K562 (cell line): ENCODE measurements around the gene IKZF3. TPM values are rescaled to one million over a fixed set of nuclear protein-coding genes. Genes with fewer than 3 reads are reported as not detected.

ENCODE experiments used
- BMI1 ChIP-seq: fragments of 150-350 bp; IDR thresholded peaks from 2 replicates; pipeline ENCODE4 v1.6.1; 2014; ENCODE audit warnings: low read length
- CHD4 ChIP-seq: fragments of 200-600 bp; sonication (generic); IDR thresholded peaks from 3 replicates; pipeline ENCODE4 v1.6.1; 2012; ENCODE audit warnings: low read depth, mild to moderate bottlenecking, mixed read lengths, low read length, inconsistent platforms; ENCODE audit not compliant: insufficient read depth, insufficient replicate concordance, poor library complexity, severe bottlenecking
- DDX20 ChIP-seq: fragments of 450-650 bp; IDR thresholded peaks from 2 replicates; pipeline ENCODE4 v1.6.1; 2016; ENCODE audit warnings: missing genetic modification characterization, low read depth, mild to moderate bottlenecking, missing compliant biosample characterization, moderate library complexity
- HNRNPK ChIP-seq: fragments of 200-400 bp; formaldehyde crosslinking; IDR thresholded peaks from one replicate; pipeline ENCODE4 v1.6.1; 2018; ENCODE audit warnings: mild to moderate bottlenecking, low read depth, low read length; ENCODE audit not compliant: poor library complexity, severe bottlenecking
- KDM1A ChIP-seq, 2 experiments: fragments of 450-650 bp; IDR thresholded peaks; 2 replicates each; pipeline ENCODE4 v1.6.1; 2016; ENCODE audit warnings: mild to moderate bottlenecking in 2 of 2
- NR2C2 ChIP-seq, 2 experiments: fragments of 200-800 bp in 1 of 2; sonication (Bioruptor generic) in 1 of 2; sonication (generic) in 1 of 2; formaldehyde crosslinking in 1 of 2; IDR thresholded peaks; 2 replicates each; pipeline versions ENCODE4 v1.6.1 to v1.8.0; 2016 to 2022; ENCODE audit warnings: mild to moderate bottlenecking in 1 of 2, missing compliant biosample characterization in 1 of 2, missing genetic modification characterization in 1 of 2, missing genetic modification reagents in 1 of 2
- SRSF7 ChIP-seq: fragments of 200-400 bp; formaldehyde crosslinking; optimal IDR thresholded peaks from 2 replicates; pipeline ENCODE3; 2017; ENCODE audit warnings: mild to moderate bottlenecking, low read depth, low read length
- ZNF121 ChIP-seq: sonication (generic); formaldehyde crosslinking; conservative IDR thresholded peaks from 2 replicates; pipeline ENCODE4 v1.8.0; 2022; ENCODE audit warnings: missing genetic modification reagents
- ZNF212 ChIP-seq: fragments of 450-650 bp; formaldehyde crosslinking; IDR thresholded peaks from 2 replicates; pipeline ENCODE4 v1.4.0; 2020; ENCODE audit warnings: mild to moderate bottlenecking
- ZNF311 ChIP-seq: fragments of 250-450 bp; sonication (Bioruptor Pico); IDR thresholded peaks from 2 replicates; pipeline ENCODE4 v1.4.0; 2020; ENCODE audit warnings: mild to moderate bottlenecking, moderate library complexity
- ZNF584 ChIP-seq: fragments of 200-800 bp; sonication (Bioruptor generic); IDR thresholded peaks from 2 replicates; pipeline ENCODE4 v1.6.1; 2016; ENCODE audit warnings: low read depth, mild to moderate bottlenecking, missing genetic modification characterization, missing compliant biosample characterization
- polyA plus RNA-seq, 8 experiments: library from polyadenylated mRNA; depleted of rRNA in 4 of 8; stranded (reverse) in 5 of 8; unstranded in 3 of 8; fragments of >200 nt; fragmentation: Nextera tagmentation in 2 of 8; fragmentation: Illumina TruSeq in 1 of 8; extraction: Ambion mirVana in 2 of 8; extraction: Trizol in 1 of 8; gene quantifications; 2 replicates each; pipeline versions ENCODE4 v1.2.1 to v1.2.3, GENCODE V29; 2011 to 2014; ENCODE audit warnings: inconsistent platforms in 1 of 8, missing spikeins in 1 of 8
- total RNA-seq, 7 experiments: library from RNA; depleted of rRNA in 6 of 7; stranded (reverse); fragments of >200 nt in 6 of 7; fragmentation: Illumina TruSeq in 2 of 7; extraction: Trizol in 2 of 7; gene quantifications; 2 replicates each; pipeline versions ENCODE4 v1.2.1 to v1.2.3, GENCODE V29; 2011 to 2021; ENCODE audit warnings: low replicate concordance in 1 of 7
- TF ChIP-seq, protein P1 (sequence below): sonication (generic); formaldehyde crosslinking; IDR thresholded peaks from 2 replicates; pipeline ENCODE4 v1.4.0; 2020; ENCODE audit warnings: mild to moderate bottlenecking, missing genetic modification reagents
- TF ChIP-seq, protein P2 (sequence below): sonication (generic); formaldehyde crosslinking; IDR thresholded peaks from 2 replicates; pipeline ENCODE4 v1.8.1; 2023; ENCODE audit warnings: mild to moderate bottlenecking, missing genetic modification reagents
- TF ChIP-seq, protein P3 (sequence below): fragments of 250-450 bp; sonication (Bioruptor Pico); IDR thresholded peaks from 2 replicates; pipeline ENCODE4 v1.8.0; 2022; ENCODE audit warnings: inconsistent platforms
- TF ChIP-seq, protein P4 (sequence below): fragments of 250-450 bp; sonication (Bioruptor Pico); IDR thresholded peaks from 2 replicates; pipeline ENCODE4 v1.4.0; 2020; ENCODE audit warnings: mild to moderate bottlenecking

IKZF3 gene
- total and polyA plus RNA-seq, 9 of the 15 experiments (the other 6 are each of a cell fraction or from before 2014, with no cell fraction given), result 0.06 to 1.6 (median 0.62) TPM

DNA sequence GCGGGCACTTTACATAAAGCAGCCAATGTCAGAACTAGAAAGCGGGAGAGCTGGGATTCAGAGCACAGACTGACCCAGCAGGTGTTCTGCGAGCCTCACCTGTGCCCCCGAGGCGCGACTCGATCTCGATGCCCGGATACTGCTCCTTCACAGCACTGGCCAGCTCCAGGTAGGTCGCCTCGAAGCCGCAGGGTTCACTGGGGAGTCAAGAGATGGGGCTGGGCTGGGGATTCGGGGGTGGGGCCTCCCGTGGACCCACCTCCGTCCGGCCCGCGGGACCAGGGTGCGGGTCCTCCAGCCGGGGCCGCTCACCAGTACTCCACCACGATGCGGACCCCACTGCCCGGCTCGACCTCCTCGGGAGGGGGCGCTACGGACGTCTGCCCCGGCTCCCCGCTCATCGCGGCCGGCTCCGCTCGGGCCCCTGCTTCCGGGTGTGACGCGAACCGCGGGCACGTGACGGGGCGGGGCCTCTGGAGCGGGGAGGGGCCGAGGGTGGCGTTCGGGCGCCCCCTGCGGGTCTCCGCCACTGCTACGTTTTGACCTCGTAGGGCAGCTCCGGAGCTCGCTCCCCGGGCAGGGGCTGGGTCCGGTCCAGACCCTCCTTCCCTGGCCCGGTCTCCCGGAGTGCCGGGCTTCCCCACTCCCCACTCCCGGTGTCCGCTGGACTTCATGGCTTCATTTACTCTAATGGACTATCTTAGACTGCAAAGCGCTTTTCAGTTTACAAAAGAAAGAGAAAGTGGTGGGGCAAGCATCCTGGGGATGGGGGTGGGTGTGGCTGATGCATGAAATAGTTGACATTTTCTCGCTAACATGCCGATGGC, 133.8 kb downstream of the IKZF3 start, which contains the start of gene MIEN1 (continued):
- TF ChIP-seq HNRNPK, result peak; percentile 44
- TF ChIP-seq BMI1, result no peak
- TF ChIP-seq, protein P1, sequence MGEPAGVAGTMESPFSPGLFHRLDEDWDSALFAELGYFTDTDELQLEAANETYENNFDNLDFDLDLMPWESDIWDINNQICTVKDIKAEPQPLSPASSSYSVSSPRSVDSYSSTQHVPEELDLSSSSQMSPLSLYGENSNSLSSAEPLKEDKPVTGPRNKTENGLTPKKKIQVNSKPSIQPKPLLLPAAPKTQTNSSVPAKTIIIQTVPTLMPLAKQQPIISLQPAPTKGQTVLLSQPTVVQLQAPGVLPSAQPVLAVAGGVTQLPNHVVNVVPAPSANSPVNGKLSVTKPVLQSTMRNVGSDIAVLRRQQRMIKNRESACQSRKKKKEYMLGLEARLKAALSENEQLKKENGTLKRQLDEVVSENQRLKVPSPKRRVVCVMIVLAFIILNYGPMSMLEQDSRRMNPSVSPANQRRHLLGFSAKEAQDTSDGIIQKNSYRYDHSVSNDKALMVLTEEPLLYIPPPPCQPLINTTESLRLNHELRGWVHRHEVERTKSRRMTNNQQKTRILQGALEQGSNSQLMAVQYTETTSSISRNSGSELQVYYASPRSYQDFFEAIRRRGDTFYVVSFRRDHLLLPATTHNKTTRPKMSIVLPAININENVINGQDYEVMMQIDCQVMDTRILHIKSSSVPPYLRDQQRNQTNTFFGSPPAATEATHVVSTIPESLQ (CRISPR knock-in tag), result no peak
- TF ChIP-seq ZNF311, result no peak
- TF ChIP-seq DDX20 (tag), result no peak
- TF ChIP-seq ZNF121 (CRISPR knock-in tag), result no peak
- TF ChIP-seq, protein P2, sequence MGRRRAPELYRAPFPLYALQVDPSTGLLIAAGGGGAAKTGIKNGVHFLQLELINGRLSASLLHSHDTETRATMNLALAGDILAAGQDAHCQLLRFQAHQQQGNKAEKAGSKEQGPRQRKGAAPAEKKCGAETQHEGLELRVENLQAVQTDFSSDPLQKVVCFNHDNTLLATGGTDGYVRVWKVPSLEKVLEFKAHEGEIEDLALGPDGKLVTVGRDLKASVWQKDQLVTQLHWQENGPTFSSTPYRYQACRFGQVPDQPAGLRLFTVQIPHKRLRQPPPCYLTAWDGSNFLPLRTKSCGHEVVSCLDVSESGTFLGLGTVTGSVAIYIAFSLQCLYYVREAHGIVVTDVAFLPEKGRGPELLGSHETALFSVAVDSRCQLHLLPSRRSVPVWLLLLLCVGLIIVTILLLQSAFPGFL (CRISPR knock-in tag), result peak; percentile 89; the same call in 1 of the 2 replicates
- TF ChIP-seq, protein P3, sequence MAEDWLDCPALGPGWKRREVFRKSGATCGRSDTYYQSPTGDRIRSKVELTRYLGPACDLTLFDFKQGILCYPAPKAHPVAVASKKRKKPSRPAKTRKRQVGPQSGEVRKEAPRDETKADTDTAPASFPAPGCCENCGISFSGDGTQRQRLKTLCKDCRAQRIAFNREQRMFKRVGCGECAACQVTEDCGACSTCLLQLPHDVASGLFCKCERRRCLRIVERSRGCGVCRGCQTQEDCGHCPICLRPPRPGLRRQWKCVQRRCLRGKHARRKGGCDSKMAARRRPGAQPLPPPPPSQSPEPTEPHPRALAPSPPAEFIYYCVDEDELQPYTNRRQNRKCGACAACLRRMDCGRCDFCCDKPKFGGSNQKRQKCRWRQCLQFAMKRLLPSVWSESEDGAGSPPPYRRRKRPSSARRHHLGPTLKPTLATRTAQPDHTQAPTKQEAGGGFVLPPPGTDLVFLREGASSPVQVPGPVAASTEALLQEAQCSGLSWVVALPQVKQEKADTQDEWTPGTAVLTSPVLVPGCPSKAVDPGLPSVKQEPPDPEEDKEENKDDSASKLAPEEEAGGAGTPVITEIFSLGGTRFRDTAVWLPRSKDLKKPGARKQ (CRISPR knock-in tag), result no peak
- TF ChIP-seq ZNF584 (CRISPR knock-in tag), result no peak
- TF ChIP-seq ZNF212 (CRISPR knock-in tag), result no peak
- no peak for TF ChIP-seq CHD4
- no peak for TF ChIP-seq SRSF7
- TF ChIP-seq, protein P4, sequence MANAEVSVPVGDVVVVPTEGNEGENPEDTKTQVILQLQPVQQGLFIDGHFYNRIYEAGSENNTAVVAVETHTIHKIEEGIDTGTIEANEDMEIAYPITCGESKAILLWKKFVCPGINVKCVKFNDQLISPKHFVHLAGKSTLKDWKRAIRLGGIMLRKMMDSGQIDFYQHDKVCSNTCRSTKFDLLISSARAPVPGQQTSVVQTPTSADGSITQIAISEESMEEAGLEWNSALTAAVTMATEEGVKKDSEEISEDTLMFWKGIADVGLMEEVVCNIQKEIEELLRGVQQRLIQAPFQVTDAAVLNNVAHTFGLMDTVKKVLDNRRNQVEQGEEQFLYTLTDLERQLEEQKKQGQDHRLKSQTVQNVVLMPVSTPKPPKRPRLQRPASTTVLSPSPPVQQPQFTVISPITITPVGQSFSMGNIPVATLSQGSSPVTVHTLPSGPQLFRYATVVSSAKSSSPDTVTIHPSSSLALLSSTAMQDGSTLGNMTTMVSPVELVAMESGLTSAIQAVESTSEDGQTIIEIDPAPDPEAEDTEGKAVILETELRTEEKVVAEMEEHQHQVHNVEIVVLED (CRISPR knock-in tag), result peak; percentile 37; the same call in 1 of the 2 replicates
- no peak for TF ChIP-seq KDM1A (IDR thresholded peaks at IDR 0.05)
- no peak for TF ChIP-seq NR2C2 (CRISPR knock-in tag; IDR thresholded peaks at IDR 0.05)
- peak; percentile 87 for TF ChIP-seq NR2C2 (tag; IDR thresholded peaks at IDR 0.05)
